GM23338 (cell line): ENCODE measurements around the gene SUSD2. TPM values are rescaled to one million over a fixed set of nuclear protein-coding genes. Genes with fewer than 3 reads are reported as not detected.

ENCODE experiments used
- ATAC-seq: fragments of 200-7000 bp; cut with Tn5 transposase; 3 replicates; pipeline ENCODE4 v1.9.1; 2020
- DNase-seq: peaks from one replicate; pipeline ENCODE4 v3.0.0-alpha.2; 2015; ENCODE audit warnings: low spot score
- H2AFZ ChIP-seq: fragments of 200-600 bp; sonication (generic); 2 replicates; pipeline ENCODE4 v1.8.0; 2016; ENCODE audit warnings: antibody characterized with exemption, mild to moderate bottlenecking, moderate library complexity
- H3F3A ChIP-seq: fragments of 200-600 bp; sonication (generic); replicated peaks from 2 replicates; pipeline ENCODE4 v1.8.0; 2017; ENCODE audit warnings: antibody characterized with exemption, mixed run types, low read depth
- H3K27ac ChIP-seq: fragments of 200-600 bp; sonication (generic); 2 replicates; pipeline ENCODE4 v1.6.1; 2016; ENCODE audit warnings: low read depth
- H3K27me3 ChIP-seq: fragments of 200-600 bp; sonication (generic); 2 replicates; pipeline ENCODE4 v1.8.0; 2016; ENCODE audit warnings: mild to moderate bottlenecking, mixed run types, moderate library complexity; ENCODE audit not compliant: insufficient read depth
- H3K36me3 ChIP-seq: fragments of 200-600 bp; sonication (generic); 2 replicates; pipeline ENCODE4 v1.8.0; 2016; ENCODE audit warnings: mild to moderate bottlenecking; ENCODE audit not compliant: insufficient read depth
- H3K4me1 ChIP-seq: fragments of 200-600 bp; sonication (generic); 2 replicates; pipeline ENCODE4 v1.8.0; 2016; ENCODE audit warnings: mild to moderate bottlenecking, moderate library complexity; ENCODE audit not compliant: insufficient read depth
- H3K4me2 ChIP-seq: fragments of 200-600 bp; sonication (generic); 2 replicates; pipeline ENCODE4 v1.7.1; 2017; ENCODE audit warnings: mixed run types
- H3K4me3 ChIP-seq: fragments of 200-600 bp; sonication (generic); 2 replicates; pipeline ENCODE4 v1.6.1; 2016; ENCODE audit warnings: mixed run types
- H3K79me2 ChIP-seq: fragments of 200-600 bp; sonication (generic); replicated peaks from 2 replicates; pipeline ENCODE4 v1.8.0; 2017; ENCODE audit warnings: mild to moderate bottlenecking; ENCODE audit not compliant: insufficient read depth
- H3K9me2 ChIP-seq: fragments of 200-600 bp; sonication (generic); 2 replicates; pipeline ENCODE4 v1.8.0; 2017; ENCODE audit not compliant: insufficient read depth
- H4K20me1 ChIP-seq: fragments of 200-600 bp; sonication (generic); replicated peaks from 2 replicates; pipeline ENCODE4 v1.8.0; 2017; ENCODE audit warnings: mild to moderate bottlenecking; ENCODE audit not compliant: insufficient read depth
- H3K27ac Mint-ChIP-seq: 2 replicates; pipeline ENCODE4 v1.8.0; 2020; ENCODE audit warnings: inconsistent platforms, mild to moderate bottlenecking, moderate library complexity, mixed read lengths
- H3K27me3 Mint-ChIP-seq: 3 replicates; pipeline ENCODE4 v1.8.0; 2022; ENCODE audit warnings: low read depth, mild to moderate bottlenecking, moderate library complexity, mixed read lengths, inconsistent platforms; ENCODE audit not compliant: insufficient read depth, poor library complexity
- H3K36me3 Mint-ChIP-seq: 3 replicates; pipeline ENCODE4 v1.8.0; 2021; ENCODE audit warnings: low read depth, mild to moderate bottlenecking, inconsistent platforms, moderate library complexity, mixed read lengths
- H3K4me1 Mint-ChIP-seq: 3 replicates; pipeline ENCODE4 v1.8.0; 2020; ENCODE audit warnings: mild to moderate bottlenecking, inconsistent platforms, mixed read lengths
- H3K4me3 Mint-ChIP-seq: 3 replicates; pipeline ENCODE4 v1.8.0; 2021; ENCODE audit warnings: moderate library complexity, mild to moderate bottlenecking, inconsistent platforms, mixed read lengths
- H3K9me3 Mint-ChIP-seq: 3 replicates; pipeline ENCODE4 v1.8.0; 2020; ENCODE audit warnings: moderate library complexity, mild to moderate bottlenecking, inconsistent platforms, mixed read lengths
- CTCF ChIP-seq, 2 experiments: fragments of 200-600 bp in 1 of 2; sonication (generic) in 1 of 2; conservative IDR thresholded peaks; 2 replicates each; pipeline versions ENCODE4 v1.5.1 to v1.6.1; 2016 to 2017; ENCODE audit warnings: antibody characterized with exemption in 2 of 2, low read depth in 2 of 2, mild to moderate bottlenecking in 2 of 2, moderate library complexity in 1 of 2
- ETS1 ChIP-seq: IDR thresholded peaks from 2 replicates; pipeline ENCODE4 v1.6.1; 2016; ENCODE audit warnings: antibody characterized with exemption
- EZH2 ChIP-seq: fragments of 200-600 bp; sonication (generic); IDR thresholded peaks from one replicate; pipeline ENCODE4 v1.8.0; 2017; ENCODE audit warnings: antibody characterized with exemption, mild to moderate bottlenecking, low read depth; ENCODE audit not compliant: unreplicated experiment
- EZH2phosphoT487 ChIP-seq: fragments of 200-600 bp; sonication (generic); IDR thresholded peaks from one replicate; pipeline ENCODE4 v1.8.1; 2018; ENCODE audit warnings: antibody characterized with exemption; ENCODE audit not compliant: unreplicated experiment
- JUNB ChIP-seq: IDR thresholded peaks from one replicate; pipeline ENCODE4 v1.6.1; 2016; ENCODE audit warnings: antibody characterized with exemption; ENCODE audit not compliant: unreplicated experiment
- NANOG ChIP-seq: IDR thresholded peaks from 2 replicates; pipeline ENCODE4 v1.6.1; 2016; ENCODE audit warnings: antibody characterized with exemption, borderline replicate concordance
- REST ChIP-seq: IDR thresholded peaks from one replicate; pipeline ENCODE4 v1.6.1; 2018; ENCODE audit warnings: antibody characterized with exemption; ENCODE audit not compliant: unreplicated experiment
- ZNF114 ChIP-seq: fragments of 250-450 bp; sonication (Bioruptor Pico); IDR thresholded peaks from 2 replicates; pipeline ENCODE4 v1.5.0; 2020; ENCODE audit warnings: mild to moderate bottlenecking, moderate library complexity
- ZNF331 ChIP-seq: fragments of 250-450 bp; sonication (Bioruptor Pico); IDR thresholded peaks from 2 replicates; pipeline ENCODE4 v1.5.0; 2020; ENCODE audit warnings: low read depth, mild to moderate bottlenecking, moderate library complexity
- ZNF462 ChIP-seq: fragments of 250-450 bp; sonication (Bioruptor Pico); IDR thresholded peaks from 2 replicates; pipeline ENCODE4 v1.5.0; 2020; ENCODE audit warnings: mild to moderate bottlenecking, moderate library complexity
- polyA plus RNA-seq: library from polyadenylated mRNA; unstranded; fragments of >200 nt; fragmentation: Nextera tagmentation; extraction: Ambion mirVana; gene quantifications from 2 replicates; pipeline ENCODE4 v1.2.1, GENCODE V29; 2016
- total RNA-seq: library from RNA; depleted of rRNA; stranded (reverse); fragments of >200 nt; shearing (Covaris generic); gene quantifications from 2 replicates; pipeline ENCODE4 v1.2.3, GENCODE V29; 2014

Gene SUSD2
- total and polyA plus RNA-seq, 2 experiments from 2014 or later: 0.74 to 2.1 TPM

- TF ChIP-seq REST (no peak), NANOG (no peak)
Observed at GRCh38 chr22:24147666-24148065, 33.6 kb upstream of the SUSD2 start (continued).

GRCh38 chr22:24148266-24149197 lies 32.8 kb upstream of the SUSD2 start:
- Histone ChIP-seq H3K9me2 (no peaks in the 10 kb centered on the region), H3K27me3 (no peaks in the 10 kb centered on the region), H2AFZ (no peak overlapping the region), H3F3A (no peaks in the 10 kb centered on the region), H3K79me2 (no peaks in the 10 kb centered on the region), H3K4me2 (no peak overlapping the region), H4K20me1 (no peaks in the 10 kb centered on the region), H3K4me1 (peaks cover 24% of the 10 kb centered on the region), H3K4me3 (no peak overlapping the region), H3K27ac (no peak overlapping the region), H3K36me3 (no peaks in the 10 kb centered on the region)
- Mint-ChIP-seq H3K4me1 (peaks cover 32% of the 10 kb centered on the region), H3K4me3 (no peak overlapping the region), H3K36me3 (peaks cover 2% of the 10 kb centered on the region; the same call in 2 of the 3 replicates), H3K27ac (no peak overlapping the region), H3K27me3 (peaks cover 21% of the 10 kb centered on the region), H3K9me3 (no peaks in the 10 kb centered on the region)
- TF ChIP-seq ZNF114 (CRISPR knock-in tag) (no peak), NANOG (no peak), EZH2phosphoT487 (no peak), JUNB (no peak), ZNF462 (CRISPR knock-in tag) (no peak), ZNF331 (CRISPR knock-in tag) (no peak), EZH2 (no peak), ETS1 (no peak), CTCF (conservative IDR thresholded peaks at IDR 0.05; ENCODE audit: low read depth in 2 of 2) (no peak)
- DNase-seq: no peak
- no peak for ATAC-seq
